Stimulated activated CD4-positive, alpha-beta T cell treated with anti-CD3 and anti-CD28 coated beads, Interleukin-4, amount 100 ng/mL, for 1 hour (primary cell): ENCODE data around the gene FUT3.
A peak's percentile ranks its signal among the peaks of the same experiment; 100 is the strongest.

ENCODE experiments used
- DNase-seq: peaks from one replicate; pipeline ENCODE4 v3.0.0-alpha.2; 2020

Gene FUT3

DNA sequence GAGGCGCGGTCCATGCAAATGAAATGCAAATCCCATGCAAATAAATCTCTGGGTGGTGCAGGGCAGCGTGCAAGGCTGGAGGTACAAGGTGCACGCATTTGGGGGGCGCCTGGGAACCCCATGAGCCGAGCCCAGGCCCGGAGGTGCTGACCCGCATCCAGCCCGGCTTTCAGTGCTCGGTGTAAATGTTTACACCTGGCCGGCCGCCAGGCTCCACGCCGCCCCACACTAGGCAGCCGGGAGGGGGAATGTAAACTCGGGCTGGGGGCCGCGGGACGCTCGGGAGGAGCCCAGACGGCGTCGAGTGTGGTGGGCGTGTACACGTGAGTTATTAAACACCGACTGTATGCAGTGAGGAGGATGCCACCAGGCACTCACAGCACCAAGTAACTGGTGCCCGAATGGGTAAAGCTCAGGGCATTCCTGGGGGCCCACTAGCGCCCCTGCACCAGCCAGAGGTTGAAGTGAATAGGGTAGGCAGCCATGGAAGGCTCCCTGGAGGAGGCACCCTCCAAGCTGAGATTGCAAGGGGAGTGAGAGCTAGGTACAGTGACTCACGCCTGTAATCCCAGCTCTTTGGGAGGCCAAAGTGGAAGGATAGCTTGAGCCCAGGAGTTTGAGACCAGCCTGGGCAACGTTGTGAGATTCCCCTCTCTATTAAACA lies 28.9 kb downstream of the FUT3 start:
- no peak for DNase-seq

DNA sequence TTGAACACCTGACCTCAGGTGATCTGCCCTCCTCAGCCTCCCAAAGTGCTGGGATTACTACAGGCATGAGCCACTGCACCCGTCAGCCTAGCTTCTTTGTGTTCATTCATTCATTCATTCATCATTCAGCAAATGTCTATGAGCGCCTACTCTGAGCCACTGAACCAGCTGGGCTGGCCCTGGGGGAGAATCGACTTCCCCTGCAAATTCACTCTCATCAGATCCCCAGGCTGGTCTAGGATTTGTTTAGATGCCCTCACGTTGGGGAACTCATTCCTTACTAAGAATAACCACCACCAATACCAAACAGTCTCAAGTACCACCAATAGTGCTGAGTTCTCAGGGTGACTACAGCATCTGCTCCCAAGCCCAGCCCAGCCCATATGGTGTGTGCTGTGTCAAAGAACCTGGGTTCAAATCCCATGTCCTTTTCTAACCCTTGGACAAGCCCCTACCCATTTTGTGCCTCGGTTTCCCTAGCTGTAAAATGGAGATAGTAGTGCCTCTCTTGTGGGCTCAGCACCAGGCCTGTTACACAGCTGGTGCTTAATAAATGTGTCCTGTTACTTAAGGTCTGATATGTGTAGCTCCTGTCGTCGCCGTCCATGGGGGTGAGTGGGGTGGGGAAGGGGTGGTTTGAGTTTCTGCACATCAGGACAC lies 29.6 kb downstream of the FUT3 start:
- no peak for DNase-seq

DNA sequence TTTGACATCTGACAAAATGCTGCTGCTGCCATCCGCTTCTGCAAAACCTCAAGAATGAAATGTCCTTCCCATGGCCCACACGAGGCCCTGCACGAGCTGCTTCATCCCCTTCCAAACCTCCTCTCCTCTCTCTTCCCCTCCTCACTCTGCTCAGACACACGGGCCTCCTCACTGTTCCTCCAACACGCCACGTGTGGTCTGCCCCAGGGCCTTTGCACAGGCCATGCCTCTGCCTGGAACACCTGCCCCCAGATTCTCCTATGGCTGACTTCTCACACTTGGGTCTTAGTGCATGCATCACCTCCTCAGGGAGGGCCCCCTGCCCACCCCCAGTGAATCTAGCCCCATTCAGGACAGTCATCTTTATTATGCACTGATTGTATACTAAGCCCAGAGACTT lies 30.5 kb downstream of the FUT3 start:
- DNase-seq: no peak

DNA sequence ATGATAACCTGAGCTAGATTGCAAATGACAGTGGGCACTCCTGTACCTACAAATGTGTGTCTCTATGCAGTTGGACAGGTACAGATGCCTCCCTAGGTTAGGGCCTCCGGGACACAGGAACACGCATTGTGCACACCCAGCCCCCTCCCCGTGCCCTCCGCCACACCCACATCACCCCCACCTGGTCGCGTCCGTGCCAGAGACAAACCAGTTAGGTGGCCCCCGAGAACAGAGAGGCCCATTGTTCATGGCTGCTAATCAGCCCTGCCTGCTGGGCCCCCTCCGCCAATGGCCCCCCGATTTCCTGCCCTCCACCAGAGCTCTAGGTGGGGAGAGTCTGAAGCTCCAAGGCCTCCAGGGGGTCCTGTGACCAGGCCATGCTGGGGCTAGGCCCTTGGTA lies 32.7 kb downstream of the FUT3 start:
- no peak for DNase-seq

DNA sequence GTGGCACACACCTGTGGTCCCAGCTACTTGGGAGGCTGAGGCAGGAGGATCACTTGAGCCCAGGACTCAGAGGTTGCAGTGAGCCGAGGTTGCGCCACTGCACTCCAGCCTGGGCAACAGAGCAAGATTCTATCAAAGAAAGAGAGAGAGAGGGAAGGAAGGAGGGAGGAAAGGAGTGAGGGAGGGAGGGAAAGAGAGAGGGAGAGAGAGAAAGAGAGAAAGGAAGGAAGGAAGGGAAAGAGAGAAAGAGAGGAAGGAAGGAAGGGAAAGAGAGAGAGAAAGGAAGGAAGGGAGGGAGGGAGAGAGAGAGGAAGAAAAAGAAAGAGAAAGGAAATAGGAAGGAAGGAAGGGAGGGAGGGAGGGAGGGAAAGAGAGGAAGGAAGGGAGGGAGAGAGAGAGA lies 34.0 kb downstream of the FUT3 start:
- DNase-seq: no peak

DNA sequence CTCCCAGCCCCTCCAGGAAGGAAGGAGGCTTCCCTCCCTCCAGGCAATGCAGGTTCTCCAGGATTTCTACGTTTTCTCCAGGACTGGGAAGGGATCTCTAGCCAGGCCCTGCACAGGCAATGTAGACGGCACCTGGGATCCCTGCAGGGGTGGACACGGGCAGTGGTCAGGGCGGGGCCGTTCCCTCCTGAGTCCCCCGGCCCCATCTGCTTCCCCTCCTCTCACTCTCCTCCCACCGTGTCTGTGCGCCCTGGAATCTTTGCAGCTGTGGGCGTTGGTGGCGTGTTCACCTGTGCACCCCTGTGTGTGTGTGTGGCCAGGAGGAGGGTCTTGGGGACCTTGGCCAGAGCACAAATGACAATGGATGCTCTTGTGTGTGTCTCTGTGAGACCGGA lies 36.4 kb downstream of the FUT3 start:
- DNase-seq: no peak

DNA sequence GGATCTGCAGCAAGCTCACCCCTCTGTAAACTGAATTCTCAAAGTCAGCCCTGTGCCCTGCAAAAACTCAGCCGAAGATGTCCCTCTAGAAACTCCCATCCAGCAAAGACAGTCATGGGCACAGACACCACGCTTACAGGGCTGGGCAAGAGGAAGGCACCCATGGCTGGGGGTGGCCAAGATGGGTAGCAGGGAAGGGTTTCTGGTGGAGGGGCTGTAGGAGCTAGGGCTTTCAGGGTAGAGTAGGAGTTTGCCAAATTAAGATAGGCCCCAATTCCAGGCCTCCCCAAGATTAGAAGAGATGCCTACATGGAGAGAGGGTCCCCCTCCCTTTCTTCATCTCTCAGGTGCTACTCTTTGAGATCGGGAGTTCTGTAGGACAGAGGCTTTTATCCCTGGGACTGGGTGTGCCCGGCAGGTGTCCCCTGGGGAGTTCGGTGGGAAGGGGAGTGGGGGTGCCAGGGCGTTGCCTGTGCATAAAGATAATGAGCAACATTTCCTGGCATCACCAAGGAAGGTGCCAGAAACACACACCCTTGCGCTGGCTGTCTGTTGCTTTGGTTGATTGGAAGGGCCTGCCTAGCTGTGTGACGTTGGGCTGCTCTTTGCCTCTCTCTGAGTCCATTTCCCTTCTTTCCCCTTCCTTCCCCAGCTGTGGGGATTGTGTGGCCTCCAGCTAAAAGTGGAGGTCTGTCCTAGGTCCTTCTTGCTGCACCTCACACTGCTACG lies 37.0 kb downstream of the FUT3 start:
- no peak for DNase-seq

DNA sequence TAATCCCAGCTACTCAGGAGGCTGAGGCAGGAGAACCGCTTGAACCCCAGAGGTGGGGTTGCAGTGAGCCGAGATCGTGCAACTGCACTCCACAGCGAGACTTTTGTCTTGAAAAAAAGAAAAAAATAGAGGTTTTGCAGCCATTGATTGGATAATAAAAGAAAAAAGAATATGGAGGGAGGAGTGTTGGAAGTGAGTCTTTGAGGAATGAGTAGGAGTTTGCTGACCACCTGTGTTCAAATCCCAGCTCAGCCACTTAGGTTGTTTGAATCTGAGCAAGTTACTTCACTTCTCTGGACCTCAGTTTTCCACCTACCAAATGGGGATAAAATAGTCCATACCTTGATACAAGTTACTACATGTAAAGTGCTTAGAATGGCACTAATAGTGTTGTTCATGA lies 40.1 kb downstream of the FUT3 start:
- DNase-seq: no peak

DNA sequence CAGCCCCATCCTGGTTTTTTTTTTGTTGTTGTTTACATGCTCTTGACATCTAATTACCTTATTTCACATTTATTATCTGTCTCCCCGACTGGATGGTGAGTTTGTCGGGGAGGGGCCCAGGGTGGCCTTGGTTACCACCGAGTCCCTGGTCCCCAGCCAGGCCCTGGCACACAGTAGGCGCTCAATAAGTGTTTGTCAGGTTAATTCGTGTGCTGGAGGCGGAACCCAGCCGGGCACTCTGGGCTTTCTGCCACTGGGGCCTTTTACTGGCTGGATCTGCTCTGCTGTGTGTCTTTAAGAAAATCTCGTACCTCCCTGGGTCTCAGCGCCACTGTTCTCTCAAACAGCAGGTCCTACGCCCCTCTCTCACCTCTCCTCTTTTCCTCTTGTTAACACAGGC lies 41.8 kb downstream of the FUT3 start:
- DNase-seq: no peak

DNA sequence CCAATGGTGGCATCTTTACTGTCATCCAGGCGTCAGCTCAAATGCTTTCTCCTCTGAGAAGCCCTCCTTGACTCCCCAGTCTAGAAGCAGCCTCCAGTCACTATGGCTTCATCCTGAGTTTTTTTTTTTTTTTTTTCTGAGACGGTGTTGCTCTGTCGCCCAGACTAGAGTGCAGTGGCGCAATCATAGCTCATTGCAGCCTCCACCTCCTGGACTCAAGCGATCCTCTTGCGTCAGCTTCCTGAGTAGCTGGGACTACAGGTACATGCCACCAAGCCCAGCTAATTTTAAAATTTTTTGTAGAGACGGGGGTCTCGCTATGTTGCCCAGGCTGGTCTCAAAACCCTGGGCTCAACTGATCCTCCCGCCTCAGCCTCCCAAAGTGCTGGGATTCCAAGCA lies 42.2 kb downstream of the FUT3 start:
- DNase-seq: no peak

DNA sequence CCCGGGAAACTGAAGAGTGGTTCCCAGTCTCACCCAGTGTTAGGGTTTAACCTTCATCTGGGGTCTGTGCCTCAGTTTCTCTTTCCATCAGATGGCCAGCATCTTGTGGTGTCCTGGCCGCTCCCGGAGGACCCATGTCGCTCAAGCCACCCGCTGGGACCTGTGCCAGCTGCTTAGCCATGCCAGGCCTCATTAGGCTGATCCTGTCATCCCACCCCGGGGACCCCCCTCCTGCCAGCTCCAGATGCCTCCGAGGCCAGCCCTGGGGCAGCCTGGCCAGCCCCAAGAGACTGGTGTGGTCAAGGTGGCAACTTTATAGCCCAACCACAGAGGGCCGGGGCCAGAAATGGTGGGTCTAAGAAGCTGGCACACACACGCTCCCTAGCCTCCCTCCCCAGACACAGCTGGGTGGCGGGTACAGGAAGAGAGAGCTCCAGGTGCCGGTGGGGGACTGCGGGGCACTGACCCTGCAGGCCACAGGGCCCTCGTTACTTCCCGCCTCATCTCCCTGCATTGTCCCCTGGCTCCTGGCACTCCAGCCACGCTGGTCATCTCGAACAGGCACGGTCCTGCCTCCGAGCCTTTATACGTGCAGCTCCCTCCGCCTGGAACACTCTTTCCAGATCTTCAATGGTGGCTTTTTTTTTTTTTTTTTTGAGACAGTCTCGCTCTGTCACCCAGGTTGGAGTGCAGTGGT lies 43.0 kb downstream of the FUT3 start:
- DNase-seq: no peak

DNA sequence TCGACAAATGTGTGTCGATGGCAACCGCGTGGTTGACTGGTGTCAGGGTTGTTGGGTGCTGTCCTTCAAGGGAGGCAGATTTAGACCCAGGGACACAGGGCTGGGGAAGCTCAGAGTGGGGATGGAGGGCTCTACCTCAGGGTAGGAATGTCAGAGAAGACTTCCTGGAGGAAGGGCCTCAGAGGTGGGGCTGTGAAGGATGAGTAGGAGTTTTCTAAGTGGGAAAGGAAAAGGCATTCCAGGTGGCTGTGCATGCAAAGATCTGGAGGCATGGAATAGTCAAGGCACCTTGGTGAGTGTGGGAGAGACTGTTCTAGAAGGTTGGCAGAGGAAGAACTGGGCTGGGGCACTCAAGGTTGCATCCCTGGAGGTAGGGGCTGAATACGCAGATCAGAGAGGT lies 44.3 kb downstream of the FUT3 start:
- DNase-seq: no peak

DNA sequence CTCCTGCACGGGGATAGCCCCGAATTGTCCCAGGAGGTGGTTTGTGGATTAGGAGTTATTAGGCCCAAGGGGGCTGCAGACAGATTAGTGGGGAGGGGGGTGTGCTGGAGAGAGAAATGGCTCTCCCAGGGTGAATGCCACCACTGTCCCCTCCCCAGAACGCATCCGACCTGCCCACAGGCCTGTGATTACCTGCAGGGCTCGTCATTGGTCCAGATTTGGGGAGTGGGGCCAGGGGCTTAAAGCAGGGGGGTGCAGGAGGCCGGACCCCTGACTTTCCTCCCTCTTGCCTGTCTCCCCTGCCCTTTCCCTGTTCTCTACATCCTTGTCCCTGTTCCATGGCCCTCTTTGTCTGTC lies 45.1 kb downstream of the FUT3 start:
- no peak for DNase-seq

DNA sequence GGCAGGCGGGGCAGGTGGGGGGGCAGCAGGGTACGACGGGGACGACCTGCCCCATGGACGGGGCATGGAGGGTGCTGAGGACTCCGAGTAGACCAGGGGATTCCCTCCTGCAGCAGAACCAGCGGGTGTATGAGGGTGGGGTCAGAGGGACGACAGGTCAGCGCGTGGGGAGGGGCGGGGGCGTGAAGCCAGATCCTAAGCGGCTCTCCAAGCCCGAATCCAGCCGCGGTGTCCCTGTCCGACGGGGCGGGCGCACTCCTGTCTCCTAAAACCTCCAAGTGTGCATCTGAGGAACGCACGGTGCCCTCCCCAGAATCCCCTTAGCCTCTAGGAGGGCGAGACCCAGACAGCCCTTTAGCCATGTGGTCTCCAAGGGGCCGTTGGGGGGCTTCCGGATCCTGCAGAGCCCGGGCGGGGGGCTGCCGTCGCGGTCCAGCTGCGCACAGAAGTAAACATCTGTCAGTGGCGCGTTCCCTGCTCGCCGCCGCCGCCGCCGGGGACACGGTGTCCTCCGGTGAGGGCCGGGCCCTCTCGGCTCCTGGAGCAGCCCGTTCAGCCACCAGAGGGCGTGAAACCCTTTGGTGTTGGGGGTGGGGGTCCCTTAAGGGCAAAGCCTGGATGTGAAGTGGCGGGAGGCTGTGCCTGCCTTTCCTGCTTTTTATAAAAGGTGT lies 45.7 kb downstream of the FUT3 start:
- DNase-seq: peak; percentile 70

DNA sequence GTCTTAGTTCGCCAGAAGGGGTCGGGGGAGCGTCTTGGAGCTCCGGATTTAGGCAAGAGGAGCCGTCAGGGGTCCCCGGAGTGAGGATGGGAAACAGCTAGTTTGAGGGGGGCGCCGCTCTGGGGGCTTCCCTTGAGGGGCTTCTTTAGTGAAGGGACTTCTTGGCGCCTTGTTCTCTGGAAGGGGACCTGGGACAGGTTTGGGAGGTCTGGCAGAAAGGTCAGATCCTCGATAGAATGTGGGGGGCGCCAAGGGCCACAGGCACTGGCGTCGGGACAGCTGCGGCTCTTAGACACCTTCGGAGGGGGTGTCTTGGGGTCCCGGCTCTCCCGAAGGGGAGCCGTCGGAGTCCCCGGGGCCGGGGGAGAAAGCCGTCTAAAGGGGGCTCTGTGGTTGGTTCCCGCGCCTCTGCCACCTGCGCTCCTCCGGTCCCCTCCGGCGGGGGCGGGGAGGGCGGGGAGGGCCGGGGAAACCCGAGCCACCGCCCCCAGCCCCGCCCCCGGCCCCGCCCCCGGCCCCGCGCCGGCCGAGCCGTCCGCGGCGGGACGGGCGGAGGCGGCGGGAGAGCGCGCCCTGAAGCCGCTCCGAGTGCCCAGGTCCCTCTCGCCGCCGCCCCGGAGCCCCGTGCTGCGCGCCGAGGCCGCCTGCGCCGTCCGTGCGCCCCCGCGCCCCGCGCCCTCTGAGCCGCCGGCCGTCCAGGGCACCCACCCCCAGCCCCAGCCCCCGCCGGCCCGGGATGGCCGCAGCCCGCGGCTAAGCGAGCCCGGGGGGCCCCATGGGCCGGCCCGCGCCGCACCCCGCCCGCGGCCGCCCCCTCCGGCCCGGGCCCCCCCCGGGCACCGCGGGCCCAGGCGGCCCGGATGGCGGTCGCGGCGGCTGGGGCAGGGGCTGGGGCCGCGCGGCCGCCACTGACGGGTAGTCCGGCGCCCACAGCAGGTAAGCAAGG lies 46.5 kb downstream of the FUT3 start, which contains the start of gene NRTN:
Gene NRTN (plus strand): TSS at position 552 of the 946 bp plus-strand sequence. CDS start 19,099 bp downstream, outside the sequence.
- DNase-seq: peak; percentile 63

DNA sequence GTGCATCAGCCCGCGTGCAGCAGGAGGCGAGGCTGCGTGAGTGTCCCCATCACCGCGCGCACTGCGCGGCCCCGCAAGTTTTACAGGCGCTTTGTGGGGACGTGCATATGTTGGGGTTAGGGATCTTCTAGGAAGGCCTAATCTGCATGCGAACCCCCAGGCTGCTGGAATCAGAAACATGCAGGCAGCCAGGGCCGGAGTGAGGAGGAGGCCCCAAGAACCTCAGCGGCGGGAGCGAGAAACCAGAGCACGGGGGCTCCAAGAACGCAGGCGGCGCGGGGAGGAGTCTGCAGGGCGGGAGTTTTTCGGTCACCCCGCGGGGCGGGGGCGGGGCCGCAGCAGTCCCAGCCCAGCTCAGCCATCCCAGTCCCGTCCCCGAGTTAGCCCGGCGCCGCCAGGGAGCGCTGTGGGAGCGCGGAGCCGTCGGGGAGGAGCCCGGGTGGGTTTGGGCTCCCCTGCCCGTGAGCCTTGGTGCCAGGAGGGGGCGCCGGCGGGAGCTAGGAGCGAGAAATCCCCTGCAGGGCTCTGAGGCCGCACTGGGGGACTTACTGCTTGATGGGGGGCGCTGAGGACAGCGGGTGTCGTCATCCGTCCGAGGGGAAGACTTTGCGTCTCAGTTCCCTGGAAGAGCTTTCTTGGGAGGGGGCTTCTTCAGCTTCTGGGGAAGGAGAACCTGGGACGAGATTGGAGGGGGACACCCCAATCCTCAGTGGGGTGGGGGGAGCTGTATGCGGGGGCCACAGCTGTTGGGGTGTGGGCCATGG lies 47.3 kb downstream of the FUT3 start:
- peak; percentile 95 for DNase-seq

DNA sequence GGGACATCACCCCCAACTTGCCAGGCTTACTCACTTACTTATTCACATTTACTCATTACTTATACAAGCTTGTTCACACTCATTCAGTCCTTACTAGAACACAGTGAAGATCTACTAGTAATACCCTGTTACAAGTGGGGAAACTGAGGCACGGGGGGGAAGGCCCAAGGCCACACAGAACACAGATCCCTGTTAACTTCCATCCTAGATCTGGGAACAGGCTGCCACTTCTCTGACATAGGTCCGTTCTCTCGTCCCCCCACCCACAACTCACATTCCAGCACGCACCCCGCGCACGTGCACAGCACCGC lies 47.9 kb downstream of the FUT3 start:
- no peak for DNase-seq

DNA sequence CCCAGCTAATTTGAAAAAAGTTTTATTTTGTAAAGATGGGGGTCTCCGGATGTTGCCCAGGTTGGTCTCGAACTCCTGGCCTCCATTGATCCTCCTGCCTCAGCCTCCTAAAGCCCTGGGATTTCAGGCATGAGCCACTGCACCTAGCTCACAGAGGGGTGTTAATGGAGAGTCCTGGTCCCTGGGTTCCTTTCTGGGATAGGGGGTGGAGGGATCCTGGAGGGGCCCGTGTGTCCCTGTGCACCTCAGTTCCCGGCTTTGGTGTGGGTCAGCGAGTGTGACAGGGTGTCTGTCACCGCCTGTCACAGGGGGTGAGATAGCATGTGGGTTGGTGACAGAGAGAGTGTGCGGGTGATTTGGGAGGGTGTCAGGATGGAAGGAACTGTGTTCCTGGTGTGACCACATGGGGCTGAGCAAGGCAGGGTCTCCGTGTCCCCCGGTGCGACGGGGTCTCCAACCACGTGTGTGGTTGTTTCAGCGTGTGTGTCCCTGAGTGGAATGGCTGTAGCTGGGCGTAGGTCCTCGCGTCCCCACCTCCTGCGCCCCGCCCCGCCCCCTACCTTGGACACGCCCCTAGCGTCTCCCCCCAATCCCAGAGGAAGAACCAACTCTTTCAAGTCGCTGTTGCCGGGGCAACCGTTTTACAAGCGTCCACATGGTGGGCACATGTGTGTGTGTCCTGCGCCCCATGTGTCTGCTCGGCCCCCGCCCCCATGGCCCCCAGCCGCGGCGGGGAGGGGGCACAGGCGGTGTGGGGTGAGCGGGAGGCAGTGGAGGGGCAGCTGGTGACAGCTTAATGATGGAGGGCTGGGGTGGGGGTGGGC lies 49.2 kb downstream of the FUT3 start:
- no peak for DNase-seq

DNA sequence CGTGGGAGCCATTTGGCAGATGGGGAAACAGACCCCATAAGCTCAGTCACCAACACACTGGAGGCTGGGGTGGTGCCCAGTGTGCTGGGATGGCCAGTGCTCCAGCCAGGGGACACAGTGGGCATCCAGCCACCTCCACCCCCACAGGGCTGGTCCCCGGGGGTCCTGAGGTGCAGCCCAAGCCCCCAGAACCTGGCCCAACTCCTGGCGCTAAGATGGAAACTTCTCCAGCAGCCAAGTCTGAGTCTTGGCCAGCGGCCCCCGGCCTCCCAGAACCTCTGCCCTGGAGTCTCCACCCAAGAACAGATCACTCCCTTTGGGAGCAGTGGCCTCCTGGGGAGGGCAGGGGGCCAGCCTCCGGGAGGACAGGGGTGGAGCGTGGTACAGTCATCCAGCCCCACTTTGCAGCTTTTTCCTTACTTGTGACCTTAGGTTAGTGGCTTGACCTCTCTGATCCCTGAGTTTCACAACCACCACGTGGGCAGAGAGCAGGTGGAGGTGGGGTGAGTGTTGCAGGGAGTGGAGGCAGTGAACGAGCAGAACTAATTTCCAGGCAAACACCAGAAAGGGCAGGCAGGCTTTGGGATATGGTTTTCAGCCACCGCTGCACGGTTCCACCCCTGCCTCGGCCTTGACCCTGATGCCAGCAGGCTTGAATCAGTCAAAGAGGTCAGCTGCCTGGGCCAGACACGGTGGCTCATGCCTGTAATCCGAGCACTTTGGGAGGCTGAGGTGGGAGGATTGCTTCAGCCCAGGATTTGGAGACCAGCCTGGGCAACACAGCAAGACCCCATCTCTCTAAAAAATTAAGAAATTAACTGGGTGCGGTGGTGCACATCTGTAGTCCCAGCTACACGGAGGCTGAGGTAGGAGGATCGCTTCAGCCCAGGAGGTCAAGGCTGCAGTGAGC lies 50.6 kb downstream of the FUT3 start:
- no peak for DNase-seq
